GM13977 (cell line): ENCODE data around the gene SH3BP1.
A peak's percentile ranks its signal among the peaks of the same experiment; 100 is the strongest.

Experiments
- DNase-seq: peaks from one replicate; pipeline ENCODE4 v3.0.0; 2012; ENCODE audit warnings: low spot score
- in situ Hi-C: fragments of 300-500 bp; cut with MboI; formaldehyde crosslinking; loops from one replicate; pipeline ENCODE4 v1.12.0; 2022; ENCODE audit warnings: low sequenced_read_pairs, low pct_unique_long_range_greater_than_20kb, mixed read lengths, inconsistent platforms; ENCODE audit not compliant: unreplicated experiment
- TF ChIP-seq, protein P1 (sequence below): IDR thresholded peaks from 2 replicates; pipeline ENCODE4 v1.5.1; 2012; ENCODE audit warnings: mild to moderate bottlenecking, control low read depth; ENCODE audit not compliant: insufficient read depth; ENCODE audit errors: extremely low read depth, missing control alignments

Gene SH3BP1

DNA sequence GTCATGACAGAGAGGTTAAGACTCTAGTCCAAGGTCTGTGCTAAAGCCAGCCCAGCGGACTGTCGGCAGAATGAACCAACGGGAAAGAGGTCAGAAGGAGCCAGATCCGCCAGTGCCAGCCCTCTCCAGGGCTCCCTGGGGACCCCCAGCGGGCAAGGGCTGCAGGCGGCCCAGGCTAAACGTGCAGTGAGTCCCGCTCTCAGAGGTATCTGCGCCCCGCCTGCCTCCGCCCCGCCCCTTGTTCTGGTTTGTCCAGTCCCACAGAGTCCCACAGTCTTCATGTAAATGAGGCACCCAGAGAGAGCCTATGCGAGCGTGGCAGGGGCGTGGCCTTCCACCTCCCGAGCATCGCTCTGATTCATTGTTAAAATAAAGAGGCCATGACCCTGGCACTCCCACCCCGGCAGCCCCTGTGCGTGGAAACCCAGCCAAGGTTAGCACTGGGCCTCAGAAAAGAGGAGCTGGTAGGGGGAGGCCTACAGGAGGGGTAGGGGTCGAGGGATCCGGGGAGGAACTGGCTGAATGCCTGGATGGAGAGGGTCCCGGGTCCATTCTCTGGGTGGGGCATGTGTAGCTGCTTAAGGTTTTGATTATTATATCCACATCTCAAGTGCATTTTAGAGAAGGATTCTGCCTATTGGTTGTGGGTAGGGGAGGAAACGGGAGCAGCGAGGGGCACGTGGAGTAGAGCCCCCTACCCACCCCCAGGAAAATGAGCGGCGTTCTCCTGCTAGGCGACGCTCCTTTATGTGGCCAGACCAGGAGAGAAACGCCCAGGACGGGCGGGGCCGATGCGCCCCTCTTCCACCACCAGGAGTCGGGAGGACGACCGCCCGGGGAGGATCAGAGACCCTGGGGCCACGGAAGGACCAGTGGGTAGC is 57.4 kb downstream of the SH3BP1 start, which contains the start of gene TRIOBP:
TSS of gene TRIOBP (plus strand) at position 392 of the 881 bp plus-strand sequence. CDS start 4,318 bp downstream, outside the sequence.
- TF ChIP-seq, protein P1, sequence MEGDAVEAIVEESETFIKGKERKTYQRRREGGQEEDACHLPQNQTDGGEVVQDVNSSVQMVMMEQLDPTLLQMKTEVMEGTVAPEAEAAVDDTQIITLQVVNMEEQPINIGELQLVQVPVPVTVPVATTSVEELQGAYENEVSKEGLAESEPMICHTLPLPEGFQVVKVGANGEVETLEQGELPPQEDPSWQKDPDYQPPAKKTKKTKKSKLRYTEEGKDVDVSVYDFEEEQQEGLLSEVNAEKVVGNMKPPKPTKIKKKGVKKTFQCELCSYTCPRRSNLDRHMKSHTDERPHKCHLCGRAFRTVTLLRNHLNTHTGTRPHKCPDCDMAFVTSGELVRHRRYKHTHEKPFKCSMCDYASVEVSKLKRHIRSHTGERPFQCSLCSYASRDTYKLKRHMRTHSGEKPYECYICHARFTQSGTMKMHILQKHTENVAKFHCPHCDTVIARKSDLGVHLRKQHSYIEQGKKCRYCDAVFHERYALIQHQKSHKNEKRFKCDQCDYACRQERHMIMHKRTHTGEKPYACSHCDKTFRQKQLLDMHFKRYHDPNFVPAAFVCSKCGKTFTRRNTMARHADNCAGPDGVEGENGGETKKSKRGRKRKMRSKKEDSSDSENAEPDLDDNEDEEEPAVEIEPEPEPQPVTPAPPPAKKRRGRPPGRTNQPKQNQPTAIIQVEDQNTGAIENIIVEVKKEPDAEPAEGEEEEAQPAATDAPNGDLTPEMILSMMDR: peak; percentile 50
- in situ Hi-C loops: no loop called here
- DNase-seq: peak; percentile 81

DNA sequence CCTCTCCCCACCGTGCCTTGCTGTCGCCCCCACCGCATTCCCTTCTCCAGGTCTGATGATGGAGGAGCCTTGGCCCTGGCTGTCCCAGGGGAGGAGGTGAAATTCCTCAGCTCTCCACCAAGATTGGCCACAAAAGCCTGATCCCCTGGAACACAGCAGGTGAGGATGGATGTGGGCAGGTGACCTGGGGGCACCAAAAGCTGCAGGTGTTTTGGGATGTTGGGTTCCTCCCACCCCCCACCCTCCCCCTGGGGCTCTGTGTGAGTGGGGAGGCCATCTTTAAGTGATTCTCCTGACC is 58.0 kb downstream of the SH3BP1 start:
- no peak for DNase-seq
- in situ Hi-C loops: no loop called here
- TF ChIP-seq, protein P1: no peak

DNA sequence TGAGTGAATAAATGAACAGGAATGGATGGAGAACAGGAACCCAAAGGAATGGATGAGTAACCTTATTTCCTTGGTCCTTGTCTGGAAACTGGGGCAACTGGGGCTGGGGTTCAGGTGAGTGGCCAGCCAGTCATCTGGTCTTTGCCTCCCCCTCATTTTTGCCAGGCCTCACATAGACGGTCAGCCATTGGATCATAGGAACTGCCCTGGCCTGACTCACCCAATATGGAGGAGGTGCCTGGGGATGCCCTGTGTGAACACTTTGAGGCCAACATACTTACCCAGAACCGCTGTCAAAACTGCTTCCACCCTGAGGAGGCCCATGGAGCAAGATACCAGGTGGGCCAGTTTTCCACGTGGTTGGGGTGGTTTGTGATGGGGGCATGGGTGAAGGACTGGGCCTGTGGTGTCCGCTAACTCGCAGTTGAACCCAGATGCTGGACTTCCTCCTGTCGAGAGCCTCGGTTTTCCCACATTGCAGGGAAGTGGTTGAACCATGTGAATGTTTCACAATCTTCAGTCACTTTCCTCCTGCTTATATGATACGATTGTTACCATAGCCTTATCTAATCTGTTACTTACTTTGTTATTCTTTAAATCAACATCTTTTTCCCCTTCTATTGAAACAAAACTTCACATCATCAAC is 61.8 kb downstream of the SH3BP1 start:
- no peak for DNase-seq
- TF ChIP-seq, protein P1: no peak

DNA sequence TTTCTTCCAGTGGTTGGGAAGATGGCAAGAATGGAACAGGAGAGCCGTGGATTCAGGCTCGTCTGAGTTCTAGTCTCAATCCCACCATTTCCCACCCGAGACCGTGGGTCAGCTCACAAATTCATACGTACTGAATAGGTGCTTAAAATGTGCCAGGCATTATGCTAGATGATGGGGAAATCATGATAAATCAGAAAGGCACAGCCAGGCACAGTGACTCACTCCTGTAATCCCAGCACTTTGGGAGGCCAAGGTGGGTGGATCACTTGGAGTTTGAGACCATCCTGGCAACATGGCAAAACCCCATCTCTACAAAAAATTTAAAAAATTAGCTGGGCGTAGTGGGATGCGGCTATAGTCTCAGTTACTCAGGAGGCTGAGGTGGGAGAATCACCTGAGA is 64.4 kb downstream of the SH3BP1 start:
- TF ChIP-seq, protein P1: no peak
- in situ Hi-C loops: no loop called here
- no peak for DNase-seq

More for the DNA sequence above, 61.8 kb downstream of the SH3BP1 start:
- in situ Hi-C loops: no loop called here

- TF ChIP-seq, protein P1: no peak
- no peak for DNase-seq
- in situ Hi-C loops: no loop called here
These were observed 65.2 kb downstream of the SH3BP1 start for GRCh38 chr22:37704645-37705044.

- DNase-seq: no peak
- TF ChIP-seq, protein P1: no peak
- in situ Hi-C loops: no loop called here
These were observed 65.7 kb downstream of the SH3BP1 start for GRCh38 chr22:37705205-37705604.
